ENCODE results near the gene TMEM17.

Gene TMEM17

DNA sequence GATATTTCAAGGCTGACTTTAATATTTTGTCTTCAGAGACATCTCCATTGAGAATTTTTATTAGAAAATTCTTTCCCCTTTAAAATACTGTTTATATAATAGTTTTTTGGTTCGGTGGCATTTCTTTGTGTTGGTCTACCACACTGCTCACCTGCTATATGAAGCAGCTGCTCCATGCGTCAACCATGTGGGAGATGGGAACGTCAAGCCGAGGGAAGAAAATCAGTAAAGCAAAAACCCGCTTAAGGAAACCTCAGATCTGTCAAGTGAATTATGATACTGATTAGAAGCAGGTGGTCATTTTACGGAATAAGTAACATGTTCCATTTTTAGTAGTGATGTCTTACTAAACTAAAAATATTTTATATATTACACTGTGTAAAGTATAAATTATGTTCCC is 5.6 kb upstream of the TMEM17 start:
- DNase-seq (ENCODE audit: low spot score), result no peak

DNA sequence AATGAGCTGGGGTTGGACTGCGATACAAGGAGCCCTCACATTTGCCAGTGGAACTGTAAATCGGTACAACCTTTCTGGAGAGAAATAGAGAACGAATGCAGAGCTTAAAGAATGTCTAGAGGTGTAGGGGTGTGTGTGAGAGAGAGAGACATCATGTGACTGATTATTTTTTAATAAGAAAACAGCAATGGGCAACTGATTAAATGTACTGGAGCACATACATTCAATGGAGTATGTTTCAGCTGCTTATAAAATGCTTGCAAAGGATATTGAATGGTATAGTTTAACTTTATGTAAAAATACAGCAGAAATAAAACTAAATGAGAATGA is 391 bp upstream of the TMEM17 start:
- DNase-seq (ENCODE audit: low spot score), result no peak

DNA sequence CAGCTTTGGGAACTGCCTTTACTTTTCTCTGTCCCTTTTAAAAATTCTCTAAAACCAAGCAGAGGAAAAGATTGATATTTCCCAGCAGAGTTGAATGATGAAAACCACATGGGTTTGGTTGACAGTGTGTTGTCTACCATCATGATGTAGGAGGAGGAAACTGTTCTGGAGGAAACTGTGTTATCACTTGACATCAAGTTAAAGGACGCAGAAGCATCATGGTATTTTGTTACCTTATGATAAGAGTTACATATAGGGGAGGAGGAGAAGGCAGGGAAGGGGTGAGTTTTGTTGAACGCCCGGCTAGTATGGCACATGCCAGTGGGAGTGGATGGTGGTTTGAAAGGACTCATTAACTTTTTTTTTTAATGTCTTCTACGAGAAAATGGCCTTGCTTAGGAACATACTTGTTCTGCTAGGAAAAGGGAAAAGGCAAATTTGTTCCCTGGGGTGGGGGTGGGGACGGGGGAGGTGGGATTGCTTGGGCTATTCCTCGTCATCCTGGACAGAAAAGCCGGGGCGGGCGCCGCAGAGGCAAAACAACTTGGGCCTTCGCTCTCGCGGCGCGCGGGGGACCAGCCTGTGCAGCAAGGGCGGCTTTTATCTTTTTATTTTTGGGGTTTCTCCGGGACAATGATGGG is 766 bp downstream of the TMEM17 start:
- no peak for DNase-seq (ENCODE audit: low spot score)

DNA sequence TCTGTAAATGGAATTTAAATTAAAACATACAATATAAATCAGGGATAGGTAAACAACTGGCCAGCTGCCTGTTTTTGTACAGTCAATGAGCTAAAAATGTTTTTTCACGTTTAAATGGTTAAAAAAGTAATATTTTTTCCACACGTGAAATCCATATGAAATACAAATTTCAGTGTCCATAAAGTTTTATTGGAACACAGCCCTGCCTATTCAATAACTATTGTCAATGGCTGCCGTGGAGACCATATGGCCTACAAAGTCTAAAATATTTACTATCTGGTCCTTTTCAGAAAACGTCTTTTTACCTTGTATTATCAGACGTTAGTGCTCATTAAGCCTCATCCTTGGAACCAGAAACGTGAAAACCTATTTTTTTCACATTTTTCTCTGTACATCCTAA is 1.3 kb downstream of the TMEM17 start:
- no peak for DNase-seq (ENCODE audit: low spot score)

DNA sequence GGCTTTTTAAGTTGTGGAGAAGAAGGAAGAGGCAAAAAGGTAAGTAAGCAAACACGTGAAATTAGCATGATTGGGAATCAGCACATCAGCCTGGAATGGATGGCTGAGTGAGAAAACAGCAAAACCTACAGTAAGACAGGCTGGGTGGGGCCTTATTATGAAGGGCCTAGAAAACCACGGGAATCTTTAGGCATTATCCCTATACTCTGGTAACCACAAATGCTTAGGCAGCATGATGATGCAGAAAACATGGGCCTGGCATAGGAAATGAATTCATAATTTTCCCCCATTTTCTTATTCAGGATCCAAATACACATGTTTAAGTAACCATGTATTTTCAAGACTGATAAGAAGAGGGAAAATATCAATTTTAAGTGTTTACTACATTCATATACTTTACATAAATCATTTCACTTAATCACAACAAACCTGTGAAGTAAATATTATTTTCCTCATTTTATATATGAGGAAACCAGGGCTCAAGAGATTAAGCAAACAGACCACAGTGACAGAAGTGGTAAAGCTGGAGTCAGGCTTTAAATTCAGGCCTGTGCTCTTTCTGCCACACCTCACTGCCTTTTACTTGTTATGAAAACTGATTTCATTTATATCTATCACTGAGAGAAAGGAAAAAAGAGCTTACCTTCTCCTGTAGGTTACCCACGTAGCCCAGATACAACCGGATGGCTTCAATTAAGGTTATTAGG is 4.0 kb downstream of the TMEM17 start:
- no peak for DNase-seq (ENCODE audit: low spot score)

DNA sequence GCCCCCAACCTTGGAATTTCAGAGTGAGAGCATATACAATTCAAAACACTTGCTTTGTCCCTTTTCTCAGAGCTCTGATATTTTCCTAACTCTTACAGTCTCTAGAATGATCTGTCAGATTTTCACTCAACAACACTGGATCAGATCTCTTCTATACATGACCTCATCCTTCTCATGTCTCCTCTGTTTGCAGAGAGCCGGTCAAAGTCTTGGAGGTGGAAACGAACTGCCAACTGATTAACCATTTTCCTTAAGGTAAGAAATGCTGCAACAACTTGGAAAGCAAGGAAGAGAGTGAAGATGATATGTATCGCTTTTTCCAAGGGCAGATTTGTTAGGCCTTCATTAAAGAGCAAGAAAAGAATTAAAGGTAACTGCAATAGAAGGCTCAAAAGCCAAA is 4.9 kb downstream of the TMEM17 start:
- no peak for DNase-seq (ENCODE audit: low spot score)

DNA sequence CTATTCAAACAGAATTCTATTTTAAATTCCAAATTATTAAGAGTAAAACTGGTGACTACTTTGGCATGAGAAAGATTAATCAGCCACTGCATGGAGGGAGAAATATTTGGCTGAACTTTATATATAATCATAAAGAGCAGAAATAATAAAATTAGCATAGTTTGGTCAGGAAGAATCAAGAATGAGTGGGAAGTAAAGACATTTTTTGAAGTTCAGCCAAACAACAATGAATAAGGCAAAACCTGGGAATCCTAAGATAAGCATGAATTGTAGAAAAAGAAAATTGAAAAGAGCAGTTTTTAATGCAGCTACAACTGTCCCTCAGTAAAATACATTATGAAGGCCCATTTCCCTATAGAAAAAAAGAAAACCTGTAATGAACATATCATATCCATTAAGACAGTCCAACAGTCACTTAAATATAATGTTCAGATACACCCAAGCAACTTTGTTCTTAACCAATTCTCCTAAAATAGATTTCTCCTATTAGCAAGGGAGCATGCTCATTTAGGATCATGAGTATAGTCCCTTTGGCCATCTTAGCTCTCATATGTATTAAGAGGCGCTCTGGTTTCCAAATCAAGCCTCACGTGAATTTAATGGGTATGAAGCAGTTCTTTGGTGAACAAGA is 6.5 kb downstream of the TMEM17 start:
- DNase-seq (ENCODE audit: low spot score), result no peak

DNA sequence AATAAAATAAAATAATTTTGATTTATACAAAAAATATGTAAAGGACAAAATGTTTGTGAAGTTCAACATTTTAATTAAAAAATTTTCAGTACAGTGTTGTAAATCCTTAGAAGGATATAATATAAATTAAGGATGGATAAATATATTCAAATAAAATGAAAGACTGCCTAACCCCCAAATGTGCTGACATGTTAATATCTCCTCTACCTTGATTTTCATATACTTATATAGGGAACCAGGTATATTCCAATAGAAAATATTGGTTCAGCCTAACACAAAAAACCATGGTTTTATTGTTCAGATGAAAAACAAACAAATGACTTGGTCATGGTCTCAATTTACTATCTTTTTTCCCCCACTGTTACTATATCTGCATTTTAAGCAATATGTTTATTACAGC is 7.3 kb downstream of the TMEM17 start:
- DNase-seq (ENCODE audit: low spot score), result no peak

DNA sequence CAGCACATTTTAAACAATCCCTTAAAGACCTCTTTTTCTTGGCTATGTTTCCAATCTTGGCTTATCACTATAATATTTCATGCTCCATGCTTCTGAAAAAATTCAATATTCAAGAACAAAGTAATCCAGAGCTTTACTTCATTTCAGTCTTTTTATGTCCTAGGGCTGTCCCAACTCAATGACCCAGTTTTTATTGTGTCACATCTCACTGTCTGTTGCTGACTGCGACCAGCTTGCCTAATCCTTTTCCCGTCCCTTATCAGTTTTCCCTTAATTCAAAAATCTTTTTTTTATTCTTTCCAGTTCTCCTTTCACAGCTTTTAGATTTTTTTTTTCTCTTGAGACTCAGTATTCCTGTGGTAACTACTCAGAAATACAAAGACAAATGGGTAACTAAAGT is 10.2 kb downstream of the TMEM17 start:
- DNase-seq (ENCODE audit: low spot score), result no peak

DNA sequence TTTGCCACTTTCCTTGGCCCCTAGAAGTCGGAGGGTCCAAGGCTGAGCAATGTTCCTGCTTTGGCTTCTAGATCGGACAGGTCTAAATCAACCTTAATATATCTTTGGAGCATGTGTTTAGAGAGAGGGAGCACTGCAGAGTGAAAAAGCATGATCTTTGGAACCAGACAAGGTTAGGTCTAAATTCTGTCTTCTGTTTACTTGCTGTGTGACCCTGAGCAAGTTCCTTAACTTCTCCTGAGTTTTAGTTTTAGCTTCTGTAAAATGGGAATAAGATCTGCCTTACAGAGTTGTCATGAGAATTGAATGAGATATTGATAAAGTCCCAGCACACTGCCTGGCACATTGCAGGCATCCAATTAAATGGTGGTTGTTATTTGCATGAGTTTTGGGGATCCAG is 13.9 kb downstream of the TMEM17 start:
- no peak for DNase-seq (ENCODE audit: low spot score)

DNA sequence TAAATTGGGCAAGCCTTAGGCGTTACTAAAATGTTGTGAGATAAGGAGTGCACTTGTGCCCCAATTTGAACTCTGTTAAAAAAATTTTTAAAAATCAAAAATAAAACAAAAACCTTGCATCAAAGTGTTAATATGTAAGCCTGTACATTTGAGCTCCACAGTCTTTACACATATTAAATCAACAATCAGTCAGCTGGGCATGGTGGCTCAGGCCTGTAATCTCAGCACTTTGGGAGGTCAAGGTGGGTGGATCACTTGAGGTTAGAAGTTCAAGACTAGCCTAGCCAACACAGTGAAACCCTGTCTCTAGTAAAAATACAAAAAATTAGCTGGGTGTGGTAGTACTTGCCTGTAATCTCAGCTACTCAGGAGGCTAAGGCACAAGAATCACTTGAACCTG is 16.3 kb downstream of the TMEM17 start:
- DNase-seq (ENCODE audit: low spot score), result no peak

DNA sequence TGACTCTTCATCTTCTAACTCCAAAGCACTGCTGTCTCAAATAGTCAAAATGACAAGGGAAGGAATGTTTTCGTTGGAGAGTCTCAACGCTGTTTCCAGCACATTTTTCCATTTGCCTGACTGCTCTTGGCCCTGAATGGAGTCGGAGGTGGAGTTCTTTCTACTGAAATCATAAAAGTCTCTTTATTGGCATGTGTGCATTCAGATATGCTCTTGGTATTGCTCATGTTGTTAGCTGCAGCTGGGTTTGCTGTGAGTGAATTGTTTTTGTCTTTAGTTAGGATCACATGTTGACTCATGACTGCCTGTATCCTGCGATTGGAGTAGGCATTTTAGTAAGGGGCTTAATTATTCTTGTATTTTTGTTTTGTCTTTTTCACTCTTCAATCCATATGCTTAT is 16.8 kb downstream of the TMEM17 start:
- no peak for DNase-seq (ENCODE audit: low spot score)

DNA sequence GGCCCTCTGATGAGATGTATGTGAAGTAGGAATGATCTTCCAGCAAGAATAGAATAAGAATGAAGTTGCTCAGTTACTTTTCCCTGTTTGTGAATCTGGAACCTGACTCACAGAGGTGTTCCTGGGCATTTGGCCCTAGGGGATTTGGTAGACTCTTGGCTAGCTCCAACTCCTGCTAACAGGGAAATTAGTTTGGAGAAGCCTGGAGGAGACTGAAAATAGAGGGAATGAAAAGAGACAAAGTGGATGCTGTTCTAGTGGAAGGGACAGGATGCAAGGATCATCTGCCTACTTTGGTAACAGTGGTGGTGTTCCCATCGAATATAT is 19.6 kb downstream of the TMEM17 start:
- no peak for DNase-seq (ENCODE audit: low spot score)

DNA sequence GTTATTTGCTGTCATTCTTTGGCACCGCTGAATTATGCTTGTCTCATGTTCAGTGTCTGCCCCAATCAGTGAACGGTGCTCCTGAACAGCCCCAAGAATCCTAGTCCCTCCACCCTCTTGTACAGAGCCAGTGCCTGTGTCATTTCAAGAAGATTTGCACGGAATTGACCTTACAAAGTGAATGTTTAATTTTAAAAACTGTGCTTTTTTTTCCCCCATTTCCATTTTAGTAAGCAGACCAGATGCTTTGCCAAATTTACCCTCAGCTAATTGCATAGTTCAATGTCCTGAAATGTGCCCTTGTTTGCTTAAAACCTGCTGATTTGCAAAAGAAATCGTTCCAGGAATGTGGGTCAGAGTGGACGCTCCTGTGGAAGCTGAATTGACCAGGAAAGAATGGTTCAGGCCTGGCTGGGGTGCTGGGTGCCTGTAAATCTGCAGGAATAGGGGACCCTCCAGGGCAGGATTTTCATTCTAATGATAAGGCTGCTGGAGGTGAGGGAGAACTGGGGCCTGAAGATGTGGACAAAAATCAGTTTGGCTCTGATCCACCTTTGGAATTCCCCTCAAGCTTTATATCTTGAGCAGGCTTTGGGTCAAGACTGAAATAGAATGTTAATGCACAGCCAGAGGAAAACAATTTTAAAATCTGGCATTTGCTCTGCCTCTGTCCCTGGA is 20.1 kb downstream of the TMEM17 start:
- no peak for DNase-seq (ENCODE audit: low spot score)

DNA sequence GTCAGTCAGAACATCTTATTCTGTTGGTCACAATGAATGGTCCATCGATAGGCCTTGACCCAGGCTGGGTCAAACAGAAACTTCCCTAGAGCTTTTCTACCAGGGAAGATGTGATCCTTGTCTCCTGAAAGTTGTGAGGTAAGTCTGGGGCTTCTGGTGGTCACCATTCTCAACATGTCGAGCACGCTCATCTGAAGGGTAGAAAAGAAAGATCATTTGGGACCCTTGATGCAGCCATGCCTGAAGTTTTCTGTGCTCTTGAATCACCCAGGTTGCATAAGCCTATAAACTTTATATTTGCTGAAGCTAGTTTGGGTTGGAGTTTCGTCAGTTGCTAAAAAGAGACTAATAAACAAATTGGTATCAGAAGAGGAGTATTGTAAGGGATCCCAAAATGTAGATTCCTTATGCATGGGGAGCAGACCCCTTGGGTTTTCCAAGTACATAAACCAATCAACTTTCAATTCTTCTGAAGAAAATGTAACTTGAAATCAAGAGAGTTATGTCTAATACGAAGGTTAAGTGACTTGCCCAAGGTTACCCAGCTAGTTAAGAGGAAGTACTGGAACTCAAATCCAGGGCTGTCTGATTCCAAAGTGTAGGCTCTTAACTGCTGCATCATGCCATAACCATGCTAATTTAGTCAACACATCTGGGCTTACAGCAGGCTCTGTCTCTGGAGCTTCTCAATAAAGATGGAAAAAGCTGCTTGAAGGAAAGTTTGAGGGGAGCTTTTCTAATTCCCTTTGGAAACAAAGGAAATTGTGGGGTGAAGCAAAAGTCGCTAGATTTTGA is 23.2 kb downstream of the TMEM17 start:
- no peak for DNase-seq (ENCODE audit: low spot score)

DNA sequence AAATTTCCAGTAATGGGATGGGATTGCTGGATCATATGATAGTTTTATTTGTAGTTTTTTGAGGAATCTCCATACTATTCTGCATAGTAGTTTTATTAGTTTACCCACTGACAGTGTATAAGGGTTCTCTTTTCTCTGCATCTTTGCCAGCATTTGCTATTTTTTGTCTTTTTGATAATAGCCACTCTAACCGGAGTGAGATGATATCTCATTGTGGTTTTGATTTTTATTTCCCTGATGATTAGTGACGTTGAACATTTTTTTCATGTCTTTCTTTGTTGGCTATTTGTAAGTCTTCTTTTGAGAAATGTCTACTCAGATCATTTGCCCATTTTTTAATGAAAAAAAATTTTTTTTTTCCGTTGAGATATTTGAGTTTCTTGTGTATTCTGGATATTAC is 26.1 kb downstream of the TMEM17 start:
- DNase-seq (ENCODE audit: low spot score), result no peak

DNA sequence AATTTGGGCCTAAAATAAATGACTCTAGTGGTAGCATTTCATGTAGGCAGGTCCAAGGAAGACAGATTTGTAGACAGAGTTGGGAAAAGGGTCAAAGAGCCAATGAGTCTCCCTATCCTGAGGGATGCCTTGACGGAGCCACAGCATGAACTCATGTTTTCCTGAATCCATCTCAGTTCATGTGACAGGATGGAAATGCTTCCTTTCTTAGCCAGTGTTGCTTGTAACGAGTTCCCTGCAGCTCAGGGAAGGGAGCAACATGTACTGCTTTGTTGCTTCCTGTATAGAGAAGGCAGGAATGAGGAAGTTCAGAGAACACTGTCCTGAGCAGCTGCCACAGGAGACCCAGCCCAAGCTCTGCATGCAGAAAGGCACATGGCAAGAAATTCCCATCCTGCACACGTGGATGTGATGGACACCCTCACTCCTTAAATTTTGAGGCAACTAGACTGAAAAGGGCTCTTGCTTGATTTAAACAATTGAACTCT is 27.9 kb downstream of the TMEM17 start:
- DNase-seq (ENCODE audit: low spot score), result no peak

DNA sequence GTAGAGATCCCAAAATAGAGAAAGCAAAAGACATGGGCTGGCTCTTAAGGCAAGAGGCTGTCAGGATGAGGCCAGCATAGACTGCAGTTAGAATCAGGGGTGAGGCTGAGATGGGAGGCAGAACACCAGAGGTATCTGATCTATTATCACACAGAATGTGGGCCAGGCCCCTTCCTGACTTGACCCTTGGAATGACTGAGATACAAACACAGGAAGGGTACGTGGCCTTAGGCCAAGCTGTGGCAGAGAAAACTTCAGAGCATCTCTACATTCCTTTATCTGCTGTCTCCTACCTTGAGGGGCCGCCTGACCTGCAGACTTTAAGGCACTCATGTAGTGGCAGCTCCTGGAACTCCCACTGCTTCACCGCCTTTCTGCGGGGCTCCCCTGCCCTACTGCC is 28.4 kb downstream of the TMEM17 start:
- DNase-seq (ENCODE audit: low spot score), result no peak

DNA sequence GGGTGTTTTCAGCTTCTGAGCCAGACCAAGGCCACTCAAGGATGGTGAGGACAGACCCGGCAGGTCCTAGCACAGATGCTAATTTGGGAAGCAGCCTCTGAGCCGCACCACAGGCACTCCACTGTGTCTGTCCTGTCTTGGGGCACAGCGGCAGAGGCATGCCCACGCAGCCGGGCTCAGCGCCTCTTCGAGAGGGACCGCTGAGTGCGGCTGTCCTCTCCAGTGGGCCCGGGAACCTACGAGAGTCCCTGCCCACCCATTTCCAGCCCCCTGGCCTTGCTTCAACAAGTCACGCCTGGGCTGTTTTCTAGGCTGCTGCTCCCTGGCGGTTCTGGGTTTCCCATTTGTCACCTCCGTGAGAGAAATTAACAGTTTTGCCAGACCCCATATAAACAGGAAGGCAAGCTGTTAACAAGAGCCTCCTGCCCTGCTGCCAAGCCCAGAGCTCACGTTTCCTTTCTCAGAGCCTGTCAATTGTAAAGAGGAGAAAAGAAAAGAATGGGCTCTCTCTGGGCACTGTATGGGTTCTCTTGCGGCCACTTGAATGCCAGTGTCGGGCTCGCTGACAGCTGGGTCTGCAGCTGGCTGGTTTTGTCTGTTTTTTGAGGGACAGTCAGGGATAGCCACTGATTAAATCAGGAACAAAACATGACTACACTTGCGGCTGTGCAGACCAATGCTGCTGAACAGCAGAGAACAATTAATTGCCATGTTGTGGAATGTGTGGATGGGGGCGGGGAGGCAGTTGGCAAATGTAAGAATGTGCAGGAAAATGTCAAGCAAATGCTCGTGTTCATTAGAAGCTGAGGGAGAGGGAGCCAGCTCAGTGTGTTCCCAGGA is 30.6 kb downstream of the TMEM17 start:
- peak; percentile 35 for DNase-seq (ENCODE audit: low spot score)

DNA sequence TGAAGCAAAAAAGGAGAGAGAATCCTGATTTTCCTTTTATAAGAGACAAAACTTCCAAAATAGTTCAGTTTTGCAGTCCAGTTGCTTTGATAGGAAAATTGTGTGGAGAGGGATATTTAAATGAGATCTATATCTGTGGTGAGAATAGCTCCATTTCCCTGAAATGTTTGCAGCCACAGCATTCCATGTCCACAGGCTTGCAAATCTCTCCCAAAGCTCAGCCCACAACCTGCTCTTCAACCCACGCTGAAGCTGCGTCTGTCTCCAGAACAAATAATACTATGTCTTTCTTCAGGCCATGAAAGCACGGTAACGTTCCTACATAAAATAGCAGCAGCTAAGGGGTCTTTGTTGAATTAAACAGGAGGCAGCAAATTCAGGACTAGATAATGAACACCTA is 31.8 kb downstream of the TMEM17 start:
- no peak for DNase-seq (ENCODE audit: low spot score)

DNA sequence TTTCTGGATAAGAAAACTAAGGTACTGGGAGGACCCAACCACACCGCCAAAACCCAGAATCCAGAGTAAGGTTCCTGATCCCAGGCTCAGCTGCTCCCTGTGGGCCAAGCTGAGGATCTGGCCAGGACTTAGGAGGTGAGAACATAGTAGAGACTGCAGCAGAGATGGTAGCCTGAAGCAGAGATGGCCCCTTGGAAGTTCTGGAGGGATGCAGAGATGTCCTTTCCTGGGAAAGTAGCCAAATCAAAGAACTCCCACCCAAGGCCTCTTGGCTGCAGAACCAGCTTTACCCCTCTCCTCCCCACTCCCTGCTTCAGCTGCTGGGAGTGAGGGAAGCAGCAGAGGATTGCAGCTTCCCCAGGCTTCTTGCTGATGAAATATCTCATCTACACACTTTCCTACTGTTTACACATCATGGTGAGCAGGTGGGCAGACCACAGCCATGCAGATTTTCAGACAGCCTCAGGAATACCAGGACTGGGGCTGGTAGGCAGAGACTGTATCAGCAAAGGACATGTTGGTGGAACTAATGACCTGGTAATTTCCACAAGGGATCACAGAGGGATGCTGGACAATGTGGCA is 32.7 kb downstream of the TMEM17 start:
- no peak for DNase-seq (ENCODE audit: low spot score)
